HG02981 (cell line): ENCODE results near the gene CFAP210.
"Not testable (repeated sequence)": the region's sequence is repeated elsewhere in the genome, so short reads cannot be mapped to it uniquely, and the experiment has no call there.

ENCODE experiments used
- ATAC-seq: cut with Tn5 transposase; IDR thresholded peaks from one replicate; pipeline ENCODE4 v1.9.1; 2021; ENCODE audit warnings: mild to moderate bottlenecking, moderate library complexity; ENCODE audit not compliant: unreplicated experiment

The CFAP210 gene

DNA sequence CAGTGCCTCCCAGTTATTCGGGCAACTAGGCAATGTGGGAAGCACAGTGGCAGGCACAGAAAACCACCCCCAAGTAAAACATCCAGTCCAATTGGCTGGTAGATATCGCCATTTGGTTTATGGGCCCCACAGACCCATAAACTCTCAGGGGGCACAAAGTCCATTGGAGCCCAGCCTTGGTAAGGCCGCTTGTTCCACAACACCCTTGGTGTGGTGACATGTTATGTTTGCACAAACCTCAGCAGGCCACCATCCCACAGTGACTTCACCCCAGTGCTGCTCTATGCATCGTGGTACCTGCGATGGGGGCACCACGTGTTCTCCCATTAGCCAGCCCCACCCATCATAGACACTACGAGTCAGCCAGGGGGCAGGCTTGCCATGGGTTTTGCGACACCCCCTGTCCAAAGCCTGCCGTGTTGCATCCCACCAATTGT lies 18.6 kb upstream of the CFAP210 start:
- ATAC-seq = no peak

GRCh38 chr2:169711751-169712509 lies 17.7 kb upstream of the CFAP210 start:
- no peak for ATAC-seq

DNA sequence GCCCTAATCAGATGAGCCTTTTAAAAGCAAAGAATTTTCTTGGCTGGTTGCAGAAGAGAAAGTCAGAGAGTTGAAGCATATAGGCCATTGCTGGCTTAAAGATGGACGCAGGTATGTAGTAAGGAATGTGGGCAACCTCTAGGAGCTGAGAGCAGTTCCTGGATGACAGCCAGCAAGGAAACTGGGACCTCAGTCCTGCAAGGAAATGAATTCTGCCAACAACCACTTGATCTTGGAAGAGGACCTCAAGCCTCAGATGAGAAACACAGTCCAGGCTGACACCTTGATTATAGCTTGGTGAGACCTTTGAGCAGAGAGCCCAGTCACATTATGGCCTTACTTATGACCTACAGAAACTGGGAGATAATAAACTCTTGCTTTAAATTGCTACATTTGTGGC lies 15.8 kb upstream of the CFAP210 start:
- ATAC-seq = no peak

- ATAC-seq = no peak
Measured at GRCh38 chr2:169709331-169709730, 15.1 kb upstream of the CFAP210 start.

DNA sequence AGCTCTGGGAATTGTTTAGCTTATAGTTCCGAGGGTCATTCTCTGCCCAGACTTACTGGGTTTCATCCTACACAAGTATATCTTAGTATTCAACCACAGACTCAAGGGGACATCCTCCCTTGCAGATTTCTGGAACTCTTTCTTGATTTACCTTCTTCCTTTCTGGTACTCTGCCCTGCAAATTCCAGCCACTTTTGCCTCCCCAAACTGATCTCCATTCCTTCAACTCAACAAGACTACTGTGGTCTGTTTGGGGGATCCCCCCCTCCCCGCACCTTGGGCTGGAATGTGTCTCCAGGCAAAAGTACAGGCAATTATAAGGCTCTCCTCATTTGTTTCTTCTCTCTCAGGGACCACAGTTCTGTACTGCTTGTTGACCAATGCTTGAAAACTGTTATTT lies 13.4 kb upstream of the CFAP210 start:
- no peak for ATAC-seq

DNA sequence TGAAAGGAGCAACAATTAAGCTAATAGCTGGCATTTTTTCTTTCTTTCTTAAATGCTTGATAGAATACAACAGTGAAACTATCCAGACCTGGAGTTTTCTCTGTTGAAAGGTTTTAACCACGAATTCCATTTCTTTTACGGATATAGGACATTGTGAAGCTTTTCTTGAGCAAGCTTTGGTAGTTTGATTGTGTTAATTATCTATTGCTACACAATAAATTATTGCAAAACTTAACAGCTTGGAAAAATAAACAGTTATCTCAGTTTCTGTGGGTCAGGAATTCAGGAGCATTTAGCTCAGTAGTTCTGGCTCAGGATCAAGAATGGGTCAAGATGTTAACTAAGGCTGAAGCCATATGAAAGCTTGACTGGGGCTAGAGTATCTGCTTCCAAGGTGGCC lies 11.7 kb upstream of the CFAP210 start:
- no peak for ATAC-seq

- ATAC-seq = no peak
Measured at GRCh38 chr2:169704160-169704708, 10.0 kb upstream of the CFAP210 start.

DNA sequence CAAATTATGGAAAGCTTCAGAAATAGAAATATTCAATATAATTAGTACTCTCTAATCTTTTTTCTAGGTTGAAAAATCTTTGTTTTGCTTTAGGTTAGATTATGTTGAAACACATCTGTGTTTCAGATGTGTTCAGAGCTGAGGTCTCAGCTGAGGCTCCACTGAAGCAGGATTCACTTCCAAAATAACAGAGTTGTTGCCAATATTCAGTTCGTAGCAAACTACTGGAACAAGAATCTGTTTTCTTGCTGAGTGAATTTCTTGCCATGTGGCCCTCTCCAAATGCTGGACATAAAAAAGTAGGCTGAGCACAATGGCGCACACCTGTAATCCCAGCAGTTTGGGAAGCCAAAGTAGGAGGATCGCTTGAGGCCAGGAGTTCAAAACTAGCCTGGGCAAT lies 8.8 kb upstream of the CFAP210 start:
- ATAC-seq = no peak

- ATAC-seq = not testable (repeated sequence)
Measured at GRCh38 chr2:169699173-169699572, 5.0 kb upstream of the CFAP210 start.

GRCh38 chr2:169696381-169696780 lies 2.2 kb upstream of the CFAP210 start:
- ATAC-seq = no peak

GRCh38 chr2:169694894-169695260 lies 672 bp upstream of the CFAP210 start:
- ATAC-seq = no peak

DNA sequence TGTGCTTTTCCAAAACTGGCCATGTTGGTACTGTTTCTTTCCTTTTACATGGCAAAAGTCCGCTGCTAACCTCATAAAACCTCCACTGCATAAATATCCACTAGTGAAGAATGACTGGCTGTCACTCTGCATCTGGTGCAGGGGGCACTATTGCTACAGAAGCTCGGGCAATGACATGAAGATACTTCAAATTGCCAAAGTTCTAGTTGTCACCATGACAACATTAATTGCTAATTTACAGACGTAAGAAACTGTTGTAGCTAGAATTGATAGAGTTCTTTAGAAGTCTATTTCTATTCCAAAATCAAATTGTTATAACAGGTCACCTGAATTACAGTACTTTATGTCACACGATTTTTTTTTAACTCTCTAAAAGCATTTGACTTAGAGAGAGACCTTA lies 845 bp downstream of the CFAP210 start:
- ATAC-seq = no peak

- ATAC-seq = no peak
Measured at GRCh38 chr2:169692718-169693117, 1.5 kb downstream of the CFAP210 start.

GRCh38 chr2:169690958-169691357 lies 3.2 kb downstream of the CFAP210 start:
- ATAC-seq = no peak

DNA sequence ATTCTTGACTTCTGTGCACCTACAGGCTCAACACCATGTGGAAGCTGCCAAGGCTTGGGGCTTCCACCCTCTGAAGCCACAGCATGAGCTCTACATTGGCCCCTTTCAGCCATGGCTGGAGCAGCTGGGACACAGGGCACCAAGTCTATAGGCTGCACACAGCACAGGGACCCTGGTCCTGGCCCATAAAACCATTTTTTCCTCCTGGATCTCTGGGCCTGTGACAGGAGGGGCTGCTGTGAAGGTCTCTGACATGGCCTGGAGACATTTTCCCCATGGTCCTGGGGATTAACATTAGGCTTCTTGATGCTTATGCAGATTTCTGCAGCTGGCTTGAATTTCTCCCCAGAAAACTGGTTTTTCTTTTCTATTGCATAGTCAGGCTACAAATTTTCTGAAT lies 6.3 kb downstream of the CFAP210 start:
- ATAC-seq = not testable (repeated sequence)

- ATAC-seq = not testable (repeated sequence)
Measured at GRCh38 chr2:169686825-169687224, 7.4 kb downstream of the CFAP210 start.

DNA sequence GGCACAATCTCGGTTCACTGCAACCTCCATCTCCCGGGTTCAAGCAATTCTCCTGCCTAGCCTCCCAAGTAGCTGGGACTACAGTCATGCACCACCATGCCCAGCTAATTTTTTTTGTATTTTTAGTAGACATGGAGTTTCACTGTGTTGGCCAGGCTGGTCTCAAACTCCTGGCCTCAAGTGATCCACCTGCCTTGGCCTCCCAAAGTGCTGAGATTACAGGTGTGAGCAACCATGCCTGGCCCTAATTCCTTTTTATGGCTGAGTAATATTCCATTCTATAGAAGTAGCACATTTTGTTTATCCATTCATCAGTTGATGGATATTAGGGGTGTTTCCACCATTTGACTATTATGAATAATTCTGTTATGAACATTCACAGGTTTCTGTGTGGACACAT lies 9.5 kb downstream of the CFAP210 start:
- not testable (repeated sequence) for ATAC-seq

DNA sequence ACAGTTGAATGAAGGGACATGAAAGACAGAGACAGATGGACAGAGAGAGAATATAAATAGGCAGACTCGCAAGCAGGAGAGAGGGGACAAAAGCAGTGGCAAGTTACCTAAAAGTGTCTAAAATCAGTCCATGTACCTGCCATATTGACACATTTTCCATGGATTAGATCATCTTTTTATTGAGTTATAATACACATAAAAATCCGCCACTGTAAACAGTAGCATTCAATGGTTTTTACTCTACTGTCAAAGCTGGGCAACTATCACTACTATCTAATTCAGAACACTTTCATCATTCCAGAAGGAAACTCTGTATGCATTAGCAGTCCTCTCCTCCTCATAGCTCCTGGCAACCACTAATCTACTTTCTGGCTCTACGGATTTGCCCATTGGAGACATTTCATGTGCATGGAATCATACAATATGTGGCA lies 10.1 kb downstream of the CFAP210 start:
- no peak for ATAC-seq

DNA sequence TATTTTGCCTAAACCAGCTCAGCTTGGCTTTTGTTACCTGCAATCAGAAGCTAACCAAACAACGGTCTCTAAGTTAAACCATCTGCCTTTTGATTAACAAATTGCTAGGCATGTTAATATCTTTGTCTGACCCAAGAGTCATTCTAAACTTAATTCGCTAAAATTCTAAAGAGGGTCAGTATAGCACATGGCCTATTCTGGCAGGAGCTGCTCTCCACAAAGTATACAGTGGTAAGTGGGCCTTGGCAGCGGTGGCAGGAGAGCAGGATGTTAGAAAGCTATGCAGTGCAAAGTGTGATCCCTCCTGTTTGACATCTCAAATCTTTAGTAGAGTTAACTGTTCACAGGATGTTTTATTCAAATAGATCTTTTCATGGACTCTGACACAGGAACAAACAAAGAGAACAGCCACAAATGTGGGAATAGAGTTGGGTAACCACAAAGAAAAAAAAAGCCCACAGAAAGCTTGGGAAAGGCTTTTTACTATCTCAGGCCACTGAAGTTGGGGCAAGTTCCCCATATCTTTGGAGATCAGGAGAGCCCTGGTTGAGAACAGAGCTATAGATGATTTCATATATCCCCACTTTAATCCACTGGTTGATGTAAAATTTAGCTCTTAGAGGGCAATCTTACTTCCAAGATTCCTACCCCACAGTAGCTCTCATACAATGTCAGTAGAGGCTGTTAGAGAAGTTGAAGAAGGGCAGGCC lies 10.6 kb downstream of the CFAP210 start:
- no peak for ATAC-seq

DNA sequence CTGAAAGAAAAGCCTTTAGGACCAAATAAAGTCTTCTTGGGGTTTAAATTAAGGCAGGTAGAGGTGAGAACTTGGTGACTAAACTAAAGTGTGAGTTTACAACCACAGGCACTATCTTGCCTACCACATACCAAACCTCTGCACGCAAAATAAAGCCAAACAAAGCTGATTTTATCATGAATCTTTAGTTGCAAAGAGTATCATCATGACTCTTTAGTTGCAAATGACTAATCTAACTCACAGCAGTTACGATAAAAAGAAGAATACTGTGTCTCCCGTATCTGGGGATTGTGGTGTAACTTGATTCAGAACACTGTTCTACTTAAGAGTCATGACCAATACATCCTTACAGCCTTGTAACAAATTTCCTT lies 11.2 kb downstream of the CFAP210 start:
- no peak for ATAC-seq

GRCh38 chr2:169676850-169677249 lies 17.4 kb downstream of the CFAP210 start:
- no peak for ATAC-seq

- no peak for ATAC-seq
Measured at GRCh38 chr2:169676357-169676756, 17.8 kb downstream of the CFAP210 start.
